GM12878 (cell line): ENCODE data around the gene TEX9. TPM values are rescaled to one million over a fixed set of nuclear protein-coding genes. Genes with fewer than 3 reads are reported as not detected.

Experiments used
- ATAC-seq: fragments of 200-7000 bp; cut with Tn5 transposase; 3 replicates; pipeline ENCODE4 v1.9.1; 2020; ENCODE audit warnings: mild to moderate bottlenecking, moderate library complexity
- BruUV-seq: library from RNA; stranded (reverse); fragments of 400-500 nt; replicated peaks from 2 replicates; lab custom pipeline; 2021; lab: Mats Ljungman, UMichigan
- CTCF ChIA-PET: fragments of 300-600 bp; sonication (Branson Sonifier 250); formaldehyde crosslinking; extraction: SDS; loops from one replicate; lab custom pipeline; 2021; ENCODE audit warnings: inconsistent platforms; lab: Yijun Ruan, JAX
- POLR2A ChIA-PET: fragments of 350-600 bp; formaldehyde crosslinking; extraction: SDS; loops from one replicate; lab custom pipeline; 2021; ENCODE audit warnings: inconsistent platforms; lab: Charles Lee
- RAD21 ChIA-PET: fragments of 300-600 bp; sonication (Branson Sonifier 250); formaldehyde crosslinking; loops from one replicate; lab custom pipeline; 2023; ENCODE audit warnings: antibody characterized with exemption; ENCODE audit not compliant: unreplicated experiment; lab: Charles Lee
- SMC1A ChIA-PET: fragments of 300-600 bp; sonication (Branson Sonifier 250); formaldehyde crosslinking; loops from one replicate; lab custom pipeline; 2023; ENCODE audit not compliant: unreplicated experiment, uncharacterized antibody; lab: Charles Lee
- DNase-seq: peaks from one replicate; pipeline ENCODE4 v3.0.0-alpha.2; 2011; ENCODE audit warnings: low read depth, low spot score
- FAIRE-seq: peaks from 3 replicates; lab custom pipeline; 2011; peaks lifted over from hg19 to GRCh38; lab: Jason Lieb, UNC
- H2AFZ ChIP-seq: 2 replicates; pipeline ENCODE4 v1.6.0; 2011; ENCODE audit warnings: low read depth, low read length, control low read depth; ENCODE audit not compliant: control insufficient read depth
- H3K27ac ChIP-seq: 2 replicates; pipeline ENCODE4 v1.5.1; 2011; ENCODE audit warnings: control low read depth; ENCODE audit not compliant: control insufficient read depth, insufficient read depth
- H3K27me3 ChIP-seq, 2 experiments: replicated peaks in 1 of 2; 2 replicates each; pipeline versions ENCODE4 v1.6.0 to v1.6.1; 2011; ENCODE audit warnings: low read length in 1 of 2; ENCODE audit not compliant: control insufficient read depth in 2 of 2, insufficient read depth in 2 of 2
- H3K36me3 ChIP-seq, 2 experiments: 2 replicates each; pipeline ENCODE4 v1.5.1; 2011; ENCODE audit warnings: low read length in 1 of 2; ENCODE audit not compliant: control insufficient read depth in 2 of 2, insufficient read depth in 2 of 2
- H3K4me1 ChIP-seq: 2 replicates; pipeline ENCODE4 v1.6.1; 2011; ENCODE audit warnings: mild to moderate bottlenecking, low read length, moderate library complexity, mixed read lengths; ENCODE audit not compliant: control insufficient read depth, insufficient read depth
- H3K4me2 ChIP-seq: 2 replicates; pipeline ENCODE4 v1.6.0; 2011; ENCODE audit warnings: control low read depth; ENCODE audit not compliant: control insufficient read depth, insufficient read depth
- H3K4me3 ChIP-seq: fragments of 200-600 bp; sonication (generic); 2 replicates; pipeline ENCODE4 v1.5.1; 2016
- H3K79me2 ChIP-seq: 2 replicates; pipeline ENCODE4 v1.6.0; 2011; ENCODE audit warnings: low read length; ENCODE audit not compliant: control insufficient read depth, insufficient read depth
- H3K9ac ChIP-seq: 2 replicates; pipeline ENCODE4 v1.8.0; 2011; ENCODE audit warnings: low read length, control low read depth, mixed read lengths; ENCODE audit not compliant: control insufficient read depth, insufficient read depth
- H3K9me3 ChIP-seq: replicated peaks from 3 replicates; pipeline ENCODE4 v1.5.1; 2011; ENCODE audit warnings: mild to moderate bottlenecking, low read length; ENCODE audit not compliant: control insufficient read depth, insufficient read depth
- H4K20me1 ChIP-seq: 2 replicates; pipeline ENCODE4 v1.6.0; 2011; ENCODE audit not compliant: control insufficient read depth, insufficient read depth
- E2F4 ChIP-seq: IDR thresholded peaks from 2 replicates; pipeline ENCODE4 v1.6.1; 2012; ENCODE audit warnings: low read depth, low read length, improper control_type of control experiment
- IKZF2 ChIP-seq, 2 experiments: fragments of 450-650 bp; IDR thresholded peaks; 2 replicates each; pipeline ENCODE4 v1.6.1; 2017; ENCODE audit warnings: mild to moderate bottlenecking in 2 of 2, moderate library complexity in 2 of 2
- IRF5 ChIP-seq: fragments of 450-650 bp; IDR thresholded peaks from 2 replicates; pipeline ENCODE4 v1.6.1; 2017; ENCODE audit warnings: borderline replicate concordance
- JUND ChIP-seq: IDR thresholded peaks from 2 replicates; pipeline ENCODE4 v1.6.1; 2012; ENCODE audit warnings: low read depth, mild to moderate bottlenecking, low read length, improper control_type of control experiment, moderate library complexity
- KAT2A ChIP-seq: conservative IDR thresholded peaks from 2 replicates; pipeline ENCODE4 v1.6.1; 2011; ENCODE audit warnings: low read depth, low read length; ENCODE audit not compliant: control insufficient read depth
- PML ChIP-seq: IDR thresholded peaks from 2 replicates; pipeline ENCODE4 v1.6.1; 2012; ENCODE audit warnings: low read length, inconsistent platforms
- RAD51 ChIP-seq: fragments of 450-650 bp; IDR thresholded peaks from 2 replicates; pipeline ENCODE4 v1.6.1; 2016; ENCODE audit warnings: moderate library complexity, mild to moderate bottlenecking, inconsistent platforms
- SIN3A ChIP-seq: IDR thresholded peaks from 2 replicates; pipeline ENCODE4 v1.6.1; 2012; ENCODE audit warnings: low read depth, low read length, improper control_type of control experiment
- SIX5 ChIP-seq: IDR thresholded peaks from 2 replicates; pipeline ENCODE4 v1.6.1; 2011; ENCODE audit warnings: mild to moderate bottlenecking, low read depth, low read length, moderate library complexity; ENCODE audit not compliant: severe bottlenecking
- SKIL ChIP-seq: fragments of 450-650 bp; IDR thresholded peaks from 2 replicates; pipeline ENCODE4 v1.6.1; 2017; ENCODE audit warnings: mild to moderate bottlenecking, low read depth, inconsistent platforms; ENCODE audit not compliant: poor library complexity, severe bottlenecking
- SMC3 ChIP-seq: IDR thresholded peaks from 2 replicates; pipeline ENCODE4 v1.6.1; 2011; ENCODE audit warnings: low read length, improper control_type of control experiment, borderline replicate concordance
- SREBF2 ChIP-seq: IDR thresholded peaks from 2 replicates; pipeline ENCODE4 v1.6.1; 2012; ENCODE audit warnings: mild to moderate bottlenecking, low read length
- USF1 ChIP-seq: IDR thresholded peaks from 2 replicates; pipeline ENCODE4 v1.6.1; 2011; ENCODE audit warnings: borderline replicate concordance, low read depth, mild to moderate bottlenecking, moderate library complexity, mixed read lengths, low read length; ENCODE audit not compliant: insufficient read depth; ENCODE audit errors: extremely low read length
- USF2 ChIP-seq: IDR thresholded peaks from 2 replicates; pipeline ENCODE4 v1.6.1; 2011; ENCODE audit warnings: low read depth, low read length, improper control_type of control experiment, borderline replicate concordance
- YBX1 ChIP-seq: fragments of 450-650 bp; IDR thresholded peaks from 2 replicates; pipeline ENCODE4 v1.6.1; 2016; ENCODE audit warnings: antibody characterized with exemption
- ZZZ3 ChIP-seq: IDR thresholded peaks from 2 replicates; pipeline ENCODE4 v1.6.1; 2011; ENCODE audit warnings: low read depth; ENCODE audit not compliant: control insufficient read depth, insufficient read length
- WGBS: methylation state at CpG from one replicate; pipeline ENCODE4 v1.1.6; 2016; ENCODE audit warnings: low lambda C conversion rate; ENCODE audit not compliant: insufficient replicate concordance, insufficient coverage; ENCODE audit errors: missing lambda C conversion rate; 5-methylcytosine and 5-hydroxymethylcytosine counted together
- in situ Hi-C: fragments of 300-500 bp; cut with MboI; formaldehyde crosslinking; loops from 9 replicates; pipeline ENCODE4 v1.14.3; 2018; ENCODE audit warnings: mixed read lengths
- intact Hi-C: fragments of 100-400 bp; cut with micrococcal nuclease; formaldehyde crosslinking; loops from one replicate; pipeline ENCODE4 v1.14.2; 2022; ENCODE audit not compliant: unreplicated experiment
- polyA plus RNA-seq, 11 experiments: library from polyadenylated mRNA; depleted of rRNA in 4 of 11; unstranded in 6 of 11; stranded (reverse) in 5 of 11; fragments of >200 nt; fragmentation: Nextera tagmentation in 4 of 11; fragmentation: Illumina TruSeq in 1 of 11; extraction: Ambion mirVana in 4 of 11; extraction: Trizol in 1 of 11; gene quantifications; 1 replicate in 1 of 11; 2 replicates in 10 of 11; pipeline versions ENCODE4 v1.2.1 to v1.2.3, GENCODE V29; 2011 to 2016; ENCODE audit warnings: inconsistent platforms in 2 of 11, missing spikeins in 2 of 11, low read depth in 1 of 11
- total RNA-seq, 4 experiments: library from RNA; depleted of rRNA in 3 of 4; stranded (reverse); fragments of >200 nt in 3 of 4; fragmentation: Illumina TruSeq in 1 of 4; extraction: Trizol in 1 of 4; gene quantifications; 2 replicates each; pipeline versions ENCODE4 v1.2.1 to v1.2.3, GENCODE V29; 2013 to 2021

TEX9 gene
- total and polyA plus RNA-seq, 10 of the 15 experiments (the other 5 are each of a cell fraction or from before 2014, with no cell fraction given): 9.0 to 155 (median 70.0) TPM

- WGBS: 27% methylated on average over 3 of the region's 3 CpGs
- no peak for FAIRE-seq
- BruUV-seq: no TSS peak
Observed at GRCh38 chr15:56325186-56325585, 40.0 kb upstream of the TEX9 start.

More at GRCh38 chr15:56325186-56325585, 40.0 kb upstream of the TEX9 start:
- Histone ChIP-seq H3K79me2 (no peaks in the 10 kb centered on the region), H3K4me2 (no peak overlapping the region), H3K27ac (no peak overlapping the region), H3K4me3 (no peak overlapping the region), H3K27me3 (no peaks in the 10 kb centered on the region), H2AFZ (no peak overlapping the region), H3K9me3 (no peaks in the 10 kb centered on the region; the same call in 1 of the 3 replicates), H4K20me1 (no peaks in the 10 kb centered on the region), H3K36me3 (no peaks in the 10 kb centered on the region), H3K4me1 (no peaks in the 10 kb centered on the region), H3K9ac (no peak overlapping the region)
- no peak for DNase-seq
- no peak for ATAC-seq
- CTCF ChIA-PET: no interaction called here
- SMC1A ChIA-PET: no interaction called here
- in situ Hi-C loops: no loop called here
- POLR2A ChIA-PET: no interaction called here
- TF ChIP-seq ZZZ3 (no peak), YBX1 (no peak), KAT2A (no peak), SMC3 (no peak), SIN3A (no peak), IKZF2 (IDR thresholded peaks at IDR 0.05) (no peak), USF2 (no peak), USF1 (no peak), JUND (no peak), IRF5 (no peak), SREBF2 (no peak), E2F4 (no peak), SKIL (no peak), PML (no peak), SIX5 (no peak), RAD51 (no peak)
- RAD21 ChIA-PET: no interaction called here
- intact Hi-C loops: no loop called here
